ENCODE data around the gene FUBP1.

DNA sequence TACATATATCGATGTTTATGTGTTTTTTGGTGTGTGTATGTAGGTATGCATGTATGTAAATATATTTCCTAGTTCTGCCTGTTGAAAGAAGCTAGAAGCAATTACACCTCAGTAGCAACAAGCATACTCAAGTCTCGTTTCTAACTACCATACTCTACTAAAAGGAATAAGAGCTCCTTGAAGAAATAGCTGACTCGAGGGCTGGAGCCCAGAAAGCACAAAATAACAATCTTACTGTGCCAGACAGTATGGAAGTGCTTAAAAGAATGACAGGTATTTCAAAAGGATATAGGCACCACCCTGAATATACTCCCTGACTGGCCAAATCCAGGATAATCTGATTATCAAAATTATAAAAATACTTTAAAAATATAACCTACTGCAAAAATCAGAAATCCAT, 23.2 kb downstream of the FUBP1 start:
- TF ChIP-seq, protein P1, sequence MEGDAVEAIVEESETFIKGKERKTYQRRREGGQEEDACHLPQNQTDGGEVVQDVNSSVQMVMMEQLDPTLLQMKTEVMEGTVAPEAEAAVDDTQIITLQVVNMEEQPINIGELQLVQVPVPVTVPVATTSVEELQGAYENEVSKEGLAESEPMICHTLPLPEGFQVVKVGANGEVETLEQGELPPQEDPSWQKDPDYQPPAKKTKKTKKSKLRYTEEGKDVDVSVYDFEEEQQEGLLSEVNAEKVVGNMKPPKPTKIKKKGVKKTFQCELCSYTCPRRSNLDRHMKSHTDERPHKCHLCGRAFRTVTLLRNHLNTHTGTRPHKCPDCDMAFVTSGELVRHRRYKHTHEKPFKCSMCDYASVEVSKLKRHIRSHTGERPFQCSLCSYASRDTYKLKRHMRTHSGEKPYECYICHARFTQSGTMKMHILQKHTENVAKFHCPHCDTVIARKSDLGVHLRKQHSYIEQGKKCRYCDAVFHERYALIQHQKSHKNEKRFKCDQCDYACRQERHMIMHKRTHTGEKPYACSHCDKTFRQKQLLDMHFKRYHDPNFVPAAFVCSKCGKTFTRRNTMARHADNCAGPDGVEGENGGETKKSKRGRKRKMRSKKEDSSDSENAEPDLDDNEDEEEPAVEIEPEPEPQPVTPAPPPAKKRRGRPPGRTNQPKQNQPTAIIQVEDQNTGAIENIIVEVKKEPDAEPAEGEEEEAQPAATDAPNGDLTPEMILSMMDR (IDR thresholded peaks at IDR 0.05; ENCODE audit: poor library complexity), result no peak
- TF ChIP-seq EZH2phosphoT487 (IDR thresholded peaks at IDR 0.05; ENCODE audit: low read depth, severe bottlenecking, unreplicated experiment), result no peak
- TF ChIP-seq EZH2 (IDR thresholded peaks at IDR 0.05; ENCODE audit: borderline replicate concordance), result no peak
